H1 (cell line): Measurements from ENCODE around the gene NBAS. TPM values are rescaled to one million over a fixed set of nuclear protein-coding genes. Genes with fewer than 3 reads are reported as not detected.

Source experiments
- CTCF ChIA-PET: fragments of 300-600 bp; sonication (Branson Sonifier 250); formaldehyde crosslinking; loops from one replicate; lab custom pipeline; 2021; ENCODE audit not compliant: partially characterized antibody; lab: Charles Lee
- POLR2A ChIA-PET: fragments of 300-600 bp; sonication (Branson Sonifier 250); formaldehyde crosslinking; loops from one replicate; lab custom pipeline; 2021; ENCODE audit warnings: inconsistent platforms; ENCODE audit not compliant: partially characterized antibody; lab: Charles Lee
- DNase-seq, 2 experiments: peaks; one replicate each; pipeline versions ENCODE4 v3.0.0 to v3.0.0-alpha.2; 2010 to 2022; ENCODE audit warnings: low spot score in 2 of 2, low read depth in 1 of 2, mixed read lengths in 1 of 2
- FAIRE-seq: peaks from 2 replicates; lab custom pipeline; 2011; peaks lifted over from hg19 to GRCh38; lab: Jason Lieb, UNC
- H2AFZ ChIP-seq: 2 replicates; pipeline ENCODE4 v1.8.1; 2012; ENCODE audit warnings: low read length, inconsistent platforms
- H2AK5ac ChIP-seq: 2 replicates; pipeline ENCODE4 v1.6.1; 2013; ENCODE audit warnings: low read depth, low read length
- H2BK120ac ChIP-seq: replicated peaks from 2 replicates; pipeline ENCODE3; 2013; ENCODE audit warnings: low read depth, low read length, inconsistent platforms
- H2BK12ac ChIP-seq: 2 replicates; pipeline ENCODE4 v1.6.1; 2013; ENCODE audit warnings: low read depth, low read length
- H2BK15ac ChIP-seq: 2 replicates; pipeline ENCODE4 v1.6.1; 2013; ENCODE audit warnings: low read length
- H2BK20ac ChIP-seq: 2 replicates; pipeline ENCODE4 v1.6.1; 2013; ENCODE audit warnings: low read length
- H2BK5ac ChIP-seq: 2 replicates; pipeline ENCODE4 v1.6.1; 2013; ENCODE audit warnings: low read depth, low read length
- H3K14ac ChIP-seq: 2 replicates; pipeline ENCODE4 v1.6.1; 2013; ENCODE audit warnings: inconsistent platforms; ENCODE audit not compliant: insufficient read length
- H3K18ac ChIP-seq: 2 replicates; pipeline ENCODE4 v1.6.1; 2013; ENCODE audit warnings: low read length; ENCODE audit errors: extremely low read depth
- H3K23ac ChIP-seq: 2 replicates; pipeline ENCODE4 v1.6.1; 2013; ENCODE audit warnings: inconsistent platforms; ENCODE audit not compliant: insufficient read length
- H3K23me2 ChIP-seq: 2 replicates; pipeline ENCODE4 v1.6.1; 2013; ENCODE audit warnings: low read depth, low read length
- H3K27ac ChIP-seq: 2 replicates; pipeline ENCODE4 v1.6.1; 2011; ENCODE audit warnings: low read depth, low read length, inconsistent platforms
- H3K27me3 ChIP-seq, 4 experiments: replicated peaks in 1 of 4; 1 replicate in 1 of 4; 2 replicates in 3 of 4; pipeline versions ENCODE4 v1.6.1 to v1.8.1; 2011 to 2013; ENCODE audit warnings: low read length in 3 of 4, mild to moderate bottlenecking in 3 of 4, inconsistent platforms in 2 of 4, mixed read lengths in 2 of 4, moderate library complexity in 1 of 4; ENCODE audit not compliant: control insufficient read depth in 3 of 4, insufficient read depth in 3 of 4; ENCODE audit errors: extremely low read depth in 1 of 4
- H3K36me3 ChIP-seq, 4 experiments: 2 replicates each; pipeline versions ENCODE4 v1.6.1 to v1.8.1; 2011 to 2013; ENCODE audit warnings: mild to moderate bottlenecking in 4 of 4, low read length in 3 of 4, moderate library complexity in 2 of 4, control low read depth in 1 of 4, inconsistent platforms in 1 of 4; ENCODE audit not compliant: insufficient read depth in 4 of 4, control insufficient read depth in 2 of 4
- H3K4ac ChIP-seq: replicated peaks from 2 replicates; pipeline ENCODE3; 2013; ENCODE audit warnings: low read length, low read depth, mixed read lengths, inconsistent platforms; ENCODE audit not compliant: insufficient read length
- H3K4me1 ChIP-seq, 4 experiments: replicated peaks in 1 of 4; 1 replicate in 1 of 4; 2 replicates in 3 of 4; pipeline versions ENCODE4 v1.6.1 to v1.8.1; 2011 to 2013; ENCODE audit warnings: low read length in 3 of 4, inconsistent platforms in 2 of 4, mixed read lengths in 1 of 4; ENCODE audit not compliant: insufficient read depth in 4 of 4, control insufficient read depth in 3 of 4
- H3K4me2 ChIP-seq, 2 experiments: 2 replicates each; pipeline versions ENCODE4 v1.6.1 to v1.8.1; 2011 to 2013; ENCODE audit warnings: low read depth in 2 of 2, low read length in 2 of 2, control low read depth in 1 of 2, inconsistent platforms in 1 of 2, mild to moderate bottlenecking in 1 of 2; ENCODE audit not compliant: insufficient read depth in 1 of 2
- H3K4me3 ChIP-seq, 4 experiments: fragments of 200-600, 300-600 bp in 1 of 4; sonication (generic), shearing (Covaris generic), sonication (Bioruptor Twin) in 1 of 4; 2 replicates each; pipeline versions ENCODE4 v1.5.1 to v1.8.1; 2011 to 2016; ENCODE audit warnings: low read length in 4 of 4, low read depth in 3 of 4, control low read depth in 2 of 4, inconsistent platforms in 2 of 4, mild to moderate bottlenecking in 2 of 4, mixed read lengths in 1 of 4, moderate library complexity in 1 of 4; ENCODE audit not compliant: insufficient read depth in 2 of 4; ENCODE audit errors: extremely low read depth in 1 of 4
- H3K56ac ChIP-seq: replicated peaks from 2 replicates; pipeline ENCODE3; 2013; ENCODE audit warnings: low read depth, mild to moderate bottlenecking, mixed read lengths, low read length, inconsistent platforms; ENCODE audit not compliant: insufficient read length
- H3K79me1 ChIP-seq: 2 replicates; pipeline ENCODE4 v1.6.1; 2013; ENCODE audit warnings: low read depth, low read length, control low read depth
- H3K79me2 ChIP-seq, 2 experiments: 2 replicates each; pipeline versions ENCODE4 v1.6.1 to v1.8.1; 2012 to 2013; ENCODE audit warnings: low read length in 2 of 2, mild to moderate bottlenecking in 2 of 2, inconsistent platforms in 1 of 2; ENCODE audit not compliant: insufficient read depth in 2 of 2, control insufficient read depth in 1 of 2
- H3K9ac ChIP-seq, 4 experiments: replicated peaks in 1 of 4; 1 replicate in 1 of 4; 2 replicates in 3 of 4; pipeline versions ENCODE4 v1.6.1 to v1.8.1; 2011 to 2013; ENCODE audit warnings: low read depth in 3 of 4, low read length in 3 of 4, control low read depth in 2 of 4, mild to moderate bottlenecking in 2 of 4, moderate library complexity in 2 of 4, inconsistent platforms in 1 of 4; ENCODE audit errors: extremely low read depth in 1 of 4
- H3K9me3 ChIP-seq, 2 experiments: 2 replicates each; pipeline versions ENCODE4 v1.6.1 to v1.8.1; 2012 to 2013; ENCODE audit warnings: mild to moderate bottlenecking in 2 of 2, moderate library complexity in 2 of 2, control low read depth in 1 of 2, inconsistent platforms in 1 of 2, low read depth in 1 of 2, low read length in 1 of 2, mixed read lengths in 1 of 2; ENCODE audit not compliant: insufficient read depth in 2 of 2
- H4K20me1 ChIP-seq, 2 experiments: replicated peaks in 1 of 2; 2 replicates each; pipeline versions ENCODE3 to v1.8.1; 2011 to 2013; ENCODE audit warnings: inconsistent platforms in 2 of 2, low read length in 2 of 2, mild to moderate bottlenecking in 1 of 2; ENCODE audit not compliant: insufficient read depth in 2 of 2, control insufficient read depth in 1 of 2
- H4K5ac ChIP-seq: 2 replicates; pipeline ENCODE4 v1.6.1; 2013; ENCODE audit warnings: low read length, low read depth, mixed read lengths, inconsistent platforms; ENCODE audit not compliant: insufficient read length
- H4K8ac ChIP-seq: 2 replicates; pipeline ENCODE4 v1.8.0; 2013; ENCODE audit warnings: mild to moderate bottlenecking, moderate library complexity, low read length, inconsistent platforms; ENCODE audit not compliant: insufficient read depth; ENCODE audit errors: extremely low read depth
- H4K91ac ChIP-seq: replicated peaks from 2 replicates; pipeline ENCODE3; 2013; ENCODE audit warnings: low read length, mixed read lengths, inconsistent platforms; ENCODE audit not compliant: insufficient read length
- EP300 ChIP-seq, 2 experiments: IDR thresholded peaks; 1 replicate in 1 of 2; 2 replicates in 1 of 2; pipeline ENCODE4 v1.6.1; 2011 to 2012; ENCODE audit warnings: low read depth in 2 of 2, low read length in 2 of 2, mild to moderate bottlenecking in 2 of 2, borderline replicate concordance in 1 of 2, inconsistent platforms in 1 of 2, moderate library complexity in 1 of 2
- FOSL1 ChIP-seq: IDR thresholded peaks from 2 replicates; pipeline ENCODE4 v1.6.1; 2011; ENCODE audit warnings: mild to moderate bottlenecking, low read depth, low read length, moderate library complexity; ENCODE audit not compliant: insufficient read depth
- GTF2F1 ChIP-seq: IDR thresholded peaks from 2 replicates; pipeline ENCODE4 v1.6.1; 2012; ENCODE audit warnings: low read depth, low read length, improper control_type of control experiment, borderline replicate concordance
- HDAC6 ChIP-seq: IDR thresholded peaks from one replicate; pipeline ENCODE4 v1.7.1; 2012; ENCODE audit warnings: low read depth, mild to moderate bottlenecking, inconsistent platforms, low read length, moderate library complexity
- JUND ChIP-seq: IDR thresholded peaks from 2 replicates; pipeline ENCODE4 v1.6.1; 2011; ENCODE audit warnings: mild to moderate bottlenecking, improper control_type of control experiment, low read length
- POLR2A ChIP-seq, 2 experiments: IDR thresholded peaks; 1 replicate in 1 of 2; 2 replicates in 1 of 2; pipeline ENCODE4 v1.6.1; 2011; ENCODE audit warnings: low read depth in 2 of 2, low read length in 2 of 2, mild to moderate bottlenecking in 2 of 2; ENCODE audit errors: control extremely low read depth in 1 of 2
- RNF2 ChIP-seq: fragments of 200-900, 300-1000 bp; sonication (generic); IDR thresholded peaks from 2 replicates; pipeline ENCODE4 v1.7.1; 2016; ENCODE audit warnings: borderline replicate concordance, low read depth, mild to moderate bottlenecking, antibody characterized with exemption, low read length; ENCODE audit not compliant: poor library complexity, severe bottlenecking; ENCODE audit errors: missing control alignments
- RXRA ChIP-seq: IDR thresholded peaks from 2 replicates; pipeline ENCODE4 v1.6.1; 2011; ENCODE audit warnings: low read depth, mild to moderate bottlenecking, low read length, moderate library complexity; ENCODE audit not compliant: insufficient read depth
- TBP ChIP-seq: IDR thresholded peaks from 2 replicates; pipeline ENCODE4 v1.6.1; 2011; ENCODE audit warnings: low read depth, low read length, improper control_type of control experiment
- YY1 ChIP-seq: IDR thresholded peaks from 2 replicates; pipeline ENCODE4 v1.6.1; 2011; ENCODE audit warnings: low read depth, mild to moderate bottlenecking, low read length
- WGBS, 2 experiments: shearing (Covaris generic) in 1 of 2; methylation state at CpG; one replicate each; pipeline versions ENCODE4 v1.1.6 to v1.1.7; 2013 to 2015; ENCODE audit warnings: low lambda C conversion rate in 2 of 2, mixed read lengths in 2 of 2, inconsistent platforms in 1 of 2, low coverage in 1 of 2, missing lambda C conversion rate in 1 of 2; ENCODE audit not compliant: insufficient replicate concordance in 2 of 2, insufficient coverage in 1 of 2, insufficient read length in 1 of 2; ENCODE audit errors: extremely low coverage in 1 of 2, missing lambda C conversion rate in 1 of 2; 5-methylcytosine and 5-hydroxymethylcytosine counted together
- polyA plus RNA-seq, 7 experiments: library from polyadenylated mRNA; depleted of rRNA in 3 of 7; stranded (reverse) in 5 of 7; unstranded in 2 of 7; fragments of >200 nt in 5 of 7; fragments of 200-250 nt in 2 of 7; gene quantifications; 1 replicate in 5 of 7; 2 replicates in 1 of 7; 4 replicates in 1 of 7; pipeline versions ENCODE4 v1.2.1 to v1.2.3, GENCODE V29; 2011 to 2013; ENCODE audit warnings: missing spikeins in 2 of 7, mixed read lengths in 2 of 7
- total RNA-seq: library from RNA; stranded (reverse); fragmentation: NEBNext Ultra II Directional; extraction: Animal tissue kit (Norgen Biotek cat#: 25700); gene quantifications from 2 replicates; pipeline ENCODE4 v1.2.1, GENCODE V29; 2021

Gene NBAS
- total and polyA plus RNA-seq, 2 of the 8 experiments (the other 6 are each of a cell fraction or from before 2014, with no cell fraction given): 19.6 to 34.8 TPM

DNA sequence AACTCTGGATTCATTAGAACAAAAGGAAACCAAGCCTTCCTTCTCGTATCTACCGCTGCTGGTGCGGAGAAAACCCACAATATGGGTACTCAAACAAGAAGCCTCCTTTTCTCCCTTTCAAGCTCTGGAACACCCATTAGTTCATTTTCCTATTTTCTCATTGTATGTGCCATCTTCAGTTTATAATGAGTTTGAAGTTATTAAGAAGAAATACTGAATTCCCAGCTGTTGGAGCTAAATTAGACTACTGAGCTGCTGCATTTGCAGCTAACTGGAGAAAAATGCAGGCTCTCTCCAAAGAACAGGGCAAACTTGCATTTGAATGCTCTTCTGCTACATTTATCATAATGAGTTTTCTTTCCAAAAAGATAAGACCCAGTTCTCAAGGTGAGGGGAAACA, 398.5 kb downstream of the NBAS start:
- no peak overlapping the region for H2BK12ac ChIP-seq
- POLR2A ChIA-PET: no interaction called here
- no peak for FAIRE-seq

More for the DNA sequence above, 398.5 kb downstream of the NBAS start:
- H3K27me3 ChIP-seq: no peaks in the 10 kb centered on the region
- no peak overlapping the region for H3K18ac ChIP-seq
- H3K4ac ChIP-seq: no peak overlapping the region
- DNase-seq: no peak
- no peak overlapping the region for H3K23ac ChIP-seq
- no peaks in the 10 kb centered on the region for H3K36me3 ChIP-seq
- H3K27ac ChIP-seq: no peak overlapping the region
- TF ChIP-seq POLR2A (IDR thresholded peaks at IDR 0.05; ENCODE audit: control extremely low read depth in 1 of 2, low read depth in 2 of 2, low read length in 2 of 2) (no peak), JUND (no peak), EP300 (IDR thresholded peaks at IDR 0.05; ENCODE audit: borderline replicate concordance in 1 of 2, low read depth in 2 of 2, low read length in 2 of 2) (no peak), GTF2F1 (no peak), FOSL1 (no peak), RXRA (no peak), TBP (no peak), HDAC6 (no peak), RNF2 (no peak), YY1 (no peak)
- TF ChIP-seq, all 59 proteins: peak for 0
- Histone ChIP-seq H3K9me3 (no peaks in the 10 kb centered on the region), H2AFZ (no peak overlapping the region), H2BK15ac (no peak overlapping the region), H2BK5ac (no peak overlapping the region), H4K20me1 (no peaks in the 10 kb centered on the region), H4K91ac (no peak overlapping the region), H3K9ac (no peak overlapping the region), H3K14ac (no peak overlapping the region), H2BK20ac (no peak overlapping the region), H4K8ac (no peak overlapping the region), H3K4me3 (no peak overlapping the region), H3K4me1 (peaks cover 0 to 18% (median 5%) of the 10 kb centered on the region in 4 experiments; a peak in 6 of 7 replicates), H3K4me2 (no peak overlapping the region), H2AK5ac (no peak overlapping the region), H3K79me2 (no peaks in the 10 kb centered on the region), H2BK120ac (no peak overlapping the region), H4K5ac (no peak overlapping the region), H3K23me2 (no peaks in the 10 kb centered on the region), H3K56ac (no peak overlapping the region), H3K79me1 (no peaks in the 10 kb centered on the region)
- CTCF ChIA-PET: interaction anchor here (1.0 to 2.0 kb wide), 4 partner anchors 105 to 528 kb away, joined by 3 to 10 read pairs (median 4); no protein-coding TSS in a partner anchor
- 96% methylated on average over 3 of the region's 3 CpGs; no CpG with 5 or more reads in 1 of the 2 experiments for WGBS, 2 experiments
